OCI-LY7 (cell line): ENCODE data around the gene RBM6.

Source experiments
- CTCF ChIP-seq: fragments of 200-600 bp; sonication (generic); conservative IDR thresholded peaks from 2 replicates; pipeline ENCODE4 v1.5.1; 2014; ENCODE audit warnings: mild to moderate bottlenecking, antibody characterized with exemption, low read length, moderate library complexity, mixed read lengths
- EZH2phosphoT487 ChIP-seq: fragments of 200-600 bp; sonication (generic); IDR thresholded peaks from 2 replicates; pipeline ENCODE4 v1.6.1; 2018; ENCODE audit warnings: low read depth, borderline replicate concordance, mild to moderate bottlenecking, mixed run types, antibody characterized with exemption, low read length, moderate library complexity, mixed read lengths

- TF ChIP-seq CTCF (no peak), EZH2phosphoT487 (no peak)
Observed at GRCh38 chr3:49924683-49925082, 15.3 kb upstream of the RBM6 start.
